HG03457 (cell line): ENCODE measurements around the gene FARS2.

Experiments used
- ATAC-seq: cut with Tn5 transposase; IDR thresholded peaks from one replicate; pipeline ENCODE4 v1.9.1; 2021; ENCODE audit warnings: moderate number of reproducible peaks; ENCODE audit not compliant: unreplicated experiment

The FARS2 gene

DNA sequence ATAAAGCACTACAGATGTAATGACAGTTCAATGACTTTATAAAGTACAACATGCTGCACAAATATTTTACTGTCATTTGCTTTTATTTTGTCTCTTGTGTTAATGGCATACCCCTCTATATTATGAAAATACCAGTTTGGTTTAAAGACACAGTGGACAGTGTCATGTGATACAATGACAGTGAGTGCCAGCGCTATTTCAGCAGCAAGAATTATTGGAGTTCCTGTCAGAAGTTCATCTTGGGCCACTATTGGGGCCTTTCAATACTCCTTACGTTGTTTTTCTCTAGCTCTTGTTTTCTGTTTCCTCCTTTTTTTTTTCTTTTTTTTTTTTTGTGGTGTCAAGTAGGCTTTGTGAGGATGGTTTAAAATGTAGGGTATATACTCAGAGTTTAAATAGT lies 232.5 kb downstream of the FARS2 start:
- ATAC-seq: no peak

DNA sequence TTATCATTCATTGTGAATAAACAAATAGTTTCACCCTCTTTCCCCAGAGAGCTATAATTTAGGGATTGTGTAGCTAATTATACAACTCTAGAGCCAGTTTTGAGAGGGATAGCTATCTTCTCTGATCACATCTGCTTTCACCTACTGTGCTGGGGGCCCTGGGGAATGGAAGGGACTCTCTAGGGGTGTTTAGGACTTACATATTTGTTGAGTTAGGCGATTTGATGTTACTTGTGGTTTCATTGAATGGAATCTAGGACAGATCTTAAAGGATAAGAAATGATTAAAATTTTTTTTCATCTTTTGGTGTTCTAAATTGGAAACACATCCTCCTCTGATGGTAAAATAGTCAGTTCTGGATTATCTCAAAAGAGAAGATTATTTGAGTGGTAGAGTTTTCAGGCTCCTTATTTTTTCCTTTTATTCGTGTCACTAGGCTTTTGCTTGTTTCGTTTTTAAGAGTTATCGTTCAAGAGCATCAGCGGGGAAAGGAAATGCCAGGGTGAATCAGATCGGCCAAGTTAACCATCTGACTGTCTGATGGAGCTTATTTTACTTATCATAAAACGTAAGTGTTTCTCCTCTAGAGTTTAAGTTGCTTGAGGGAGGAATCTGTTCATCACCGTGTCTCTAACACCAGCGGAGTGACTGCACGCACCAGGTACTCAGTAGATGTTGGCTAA lies 236.7 kb downstream of the FARS2 start:
- no peak for ATAC-seq

DNA sequence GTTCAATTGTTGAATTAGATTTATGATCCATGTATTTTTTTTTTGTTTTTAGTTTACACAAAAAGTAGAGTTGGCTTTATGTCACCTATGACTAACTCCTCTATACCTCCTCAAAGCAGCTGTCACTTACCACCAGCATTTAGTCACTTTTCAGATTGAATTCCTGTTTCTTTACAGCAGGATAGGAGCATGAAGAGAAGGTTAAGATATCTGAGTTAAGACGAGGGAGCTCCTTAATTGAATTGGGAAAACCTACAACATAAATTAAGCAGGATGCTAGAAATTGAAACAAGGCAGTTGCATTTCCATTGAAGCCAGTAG lies 237.2 kb downstream of the FARS2 start:
- ATAC-seq: no peak

DNA sequence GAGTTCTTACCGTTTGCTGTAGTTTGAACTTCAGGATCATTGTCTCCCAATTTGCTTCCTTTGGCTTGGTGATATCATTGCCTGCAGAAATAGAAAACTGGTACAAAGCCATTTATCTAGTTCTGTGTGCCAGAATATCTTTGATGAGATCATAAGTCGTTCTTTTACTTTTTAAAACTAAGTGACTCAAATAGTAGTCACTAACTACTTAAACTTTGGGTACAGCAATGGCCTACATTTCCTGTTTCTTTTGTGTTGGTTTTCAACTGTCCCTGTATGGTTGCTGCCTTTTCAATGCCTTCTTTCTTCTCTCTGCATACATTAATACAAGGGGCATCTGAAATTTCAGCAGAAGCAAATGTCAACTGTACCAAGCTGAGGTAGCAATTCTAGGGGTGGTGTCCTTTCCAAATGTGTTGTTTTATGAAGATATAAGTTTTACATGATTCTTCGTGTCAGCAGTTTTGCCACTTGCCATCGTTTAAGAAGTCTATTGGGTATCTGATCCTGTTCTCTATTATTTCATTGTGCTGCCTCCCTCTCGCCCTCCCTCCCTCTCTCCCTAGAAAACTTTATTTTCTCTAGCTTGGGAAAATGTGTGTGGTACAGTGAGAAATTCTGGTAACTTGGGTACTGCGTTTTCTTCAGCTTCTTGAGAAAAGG lies 238.5 kb downstream of the FARS2 start:
- ATAC-seq: no peak

DNA sequence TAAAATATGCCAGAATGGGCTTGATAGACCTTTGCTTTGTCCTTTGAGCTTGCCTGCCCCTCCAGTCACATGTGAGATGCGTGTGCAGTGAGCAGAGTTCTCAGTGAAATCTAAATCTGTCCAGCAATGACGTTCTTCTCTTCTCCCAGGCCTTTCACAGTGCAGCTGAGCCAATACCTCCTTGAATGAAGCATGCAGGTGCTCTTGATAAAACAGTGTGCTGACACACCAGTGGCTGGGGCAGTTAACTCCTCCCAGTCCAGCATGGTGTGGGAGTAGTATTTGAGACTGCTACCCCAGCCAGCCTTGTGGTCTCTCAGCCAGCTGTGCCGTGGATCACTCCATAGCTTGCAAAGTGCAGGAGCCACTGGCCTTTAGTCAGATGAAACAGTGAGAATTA lies 240.5 kb downstream of the FARS2 start:
- no peak for ATAC-seq

DNA sequence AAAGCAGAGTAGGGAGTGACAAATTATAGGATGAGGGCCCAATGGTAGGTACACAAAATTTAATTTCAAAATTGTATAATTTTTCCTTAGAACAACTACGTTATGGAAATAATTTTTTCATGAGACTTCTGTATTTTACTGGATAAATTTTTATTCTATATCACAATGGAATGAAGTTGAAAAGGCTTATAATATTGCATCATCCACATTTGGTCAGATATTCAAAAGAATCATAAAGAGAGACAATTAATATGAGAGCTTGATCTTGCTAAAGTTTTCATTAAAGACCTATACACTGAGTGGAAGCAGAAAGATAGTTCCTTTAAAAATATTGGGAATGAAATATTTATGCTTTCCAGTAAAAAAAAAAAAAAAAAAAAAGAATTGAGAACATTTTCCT lies 242.8 kb downstream of the FARS2 start:
- no peak for ATAC-seq

DNA sequence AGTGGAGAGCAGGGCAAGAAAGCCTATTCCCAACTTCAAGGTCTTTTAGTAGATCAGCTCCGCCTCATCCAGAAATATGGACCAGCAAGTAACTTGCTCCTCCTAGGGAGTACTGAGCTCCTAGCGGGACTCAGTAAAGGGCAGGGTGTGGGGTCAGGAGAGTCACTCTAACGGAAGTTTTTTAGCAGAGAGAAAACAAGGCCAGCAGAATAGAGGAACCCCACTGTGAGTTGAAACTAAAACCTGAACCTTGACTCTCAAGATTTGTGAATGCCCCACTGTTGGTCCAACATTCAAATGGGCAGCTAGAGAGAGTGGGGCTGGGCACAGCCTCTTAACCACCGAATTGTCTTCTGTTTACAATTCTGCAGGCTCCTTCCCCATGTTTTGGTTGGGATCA lies 244.8 kb downstream of the FARS2 start:
- ATAC-seq: peak; percentile 30

DNA sequence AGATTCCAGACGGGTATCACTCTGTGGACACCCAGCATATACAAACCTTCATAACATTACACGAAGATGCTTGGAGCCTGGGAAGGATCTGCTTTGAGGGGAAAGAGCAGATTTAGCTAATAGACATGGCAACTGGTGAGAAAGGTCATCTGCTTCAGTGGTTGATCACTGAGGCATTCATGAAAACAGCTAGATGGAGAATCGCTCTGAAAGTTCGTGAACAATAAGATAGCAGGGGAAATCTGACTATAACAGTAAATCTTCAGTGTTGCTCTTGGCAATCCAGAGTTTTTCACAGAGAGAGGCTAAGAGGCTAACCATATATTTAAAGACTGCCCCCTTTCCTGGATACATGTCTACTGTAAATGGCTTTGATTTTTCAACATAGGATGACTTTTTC lies 245.3 kb downstream of the FARS2 start:
- peak; percentile 4 for ATAC-seq

DNA sequence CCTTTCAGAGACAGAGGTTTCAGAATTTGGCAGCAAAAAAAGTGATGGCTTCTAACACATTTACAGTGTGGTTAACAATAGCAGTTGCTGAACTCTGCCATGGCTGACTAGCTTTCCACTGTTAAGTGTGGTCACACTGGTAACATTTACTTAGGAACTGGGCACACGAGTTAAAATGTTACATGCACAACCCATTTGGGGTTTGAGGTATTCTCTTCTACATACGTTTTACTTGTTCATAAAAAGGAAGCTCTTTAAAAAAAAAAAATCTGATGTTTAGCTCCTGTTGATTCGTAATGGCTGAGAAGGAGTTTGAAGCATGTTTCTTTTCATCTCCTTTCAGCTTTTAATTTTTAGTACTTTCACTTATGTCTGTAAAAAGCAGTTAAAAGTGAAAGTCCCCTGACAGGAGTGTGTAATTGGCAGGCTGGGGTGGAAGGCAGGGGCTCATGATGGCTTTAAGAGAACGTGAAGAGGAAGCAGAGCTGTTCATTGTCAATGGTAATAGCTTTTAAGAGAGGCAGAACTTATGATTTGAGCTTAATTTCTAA lies 245.9 kb downstream of the FARS2 start:
- peak; percentile 78 for ATAC-seq

DNA sequence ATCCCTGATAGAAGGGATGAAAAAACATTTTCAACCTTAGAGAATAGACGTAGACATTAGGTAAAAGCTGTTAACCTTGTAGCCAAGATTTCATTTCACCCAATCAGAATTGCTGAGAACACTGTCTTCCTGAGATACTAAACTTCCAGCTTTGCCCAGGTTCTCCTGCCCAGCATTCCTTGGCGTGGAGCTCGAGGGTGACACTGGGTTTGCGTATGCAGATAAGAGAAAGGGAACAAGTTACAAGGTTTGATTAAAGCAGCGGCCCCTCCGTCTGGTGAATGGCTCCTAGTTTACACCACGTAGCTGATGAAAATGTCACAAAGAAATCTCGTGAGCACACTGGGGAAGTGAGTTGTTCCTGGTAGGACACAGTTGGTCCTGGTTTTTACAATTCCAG lies 247.8 kb downstream of the FARS2 start:
- no peak for ATAC-seq

DNA sequence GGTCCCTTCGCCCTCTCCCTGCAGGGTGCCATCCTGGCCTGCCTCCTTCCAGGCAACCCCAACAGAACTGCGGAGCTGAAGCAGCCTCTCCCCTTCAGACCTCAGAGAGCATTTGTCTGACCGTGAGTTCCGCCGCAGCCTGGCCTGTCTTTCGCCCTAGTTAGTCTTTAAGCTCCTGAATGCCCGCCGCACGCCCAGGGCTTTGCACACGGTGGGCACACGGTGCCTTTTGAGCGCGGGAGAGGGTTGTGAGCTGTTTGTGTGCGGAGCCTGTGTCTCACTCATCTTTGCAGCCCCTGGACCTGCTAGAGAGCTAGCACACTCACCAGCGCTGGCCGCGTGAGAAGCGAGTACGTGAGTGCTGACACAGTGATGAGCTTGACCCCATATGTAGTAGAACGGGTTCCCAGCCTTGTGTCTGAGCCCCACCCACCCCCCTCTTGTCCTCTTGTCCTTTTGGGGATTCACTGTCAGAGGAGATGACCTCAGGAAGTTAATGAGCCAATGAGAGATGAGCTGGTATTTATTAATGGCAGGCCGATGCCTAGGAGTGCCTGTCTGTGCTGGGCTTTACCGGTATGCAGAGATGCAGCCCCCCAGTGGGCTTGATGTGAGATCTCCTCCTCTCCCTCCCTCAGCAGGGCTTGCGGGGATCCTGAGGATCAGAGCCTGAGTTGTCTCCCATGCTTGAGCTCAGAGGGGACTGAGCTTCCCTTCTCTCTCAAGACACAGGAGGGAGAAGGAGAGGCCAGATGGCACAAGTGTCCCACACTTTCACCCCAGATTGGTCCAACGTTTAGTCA lies 249.2 kb downstream of the FARS2 start:
- ATAC-seq: no peak

DNA sequence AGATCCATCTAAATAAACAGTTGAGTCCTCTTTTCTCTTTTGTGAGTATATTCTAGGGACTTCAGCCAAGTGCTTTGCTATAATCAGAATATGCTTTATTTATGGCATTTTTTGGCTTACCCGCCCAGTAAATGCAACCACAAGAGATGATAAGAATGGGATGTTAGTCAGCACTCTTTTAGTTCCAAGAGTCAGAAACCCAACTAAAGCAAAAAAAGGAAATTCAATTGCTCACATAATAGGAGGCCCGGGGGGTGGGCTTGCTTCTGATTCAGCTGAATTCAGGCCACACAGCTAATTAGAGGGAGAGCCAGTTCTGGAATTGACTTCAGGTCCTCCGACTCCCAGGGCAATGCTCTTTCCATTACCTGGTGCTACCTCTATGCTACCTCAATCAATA lies 250.6 kb downstream of the FARS2 start:
- ATAC-seq: no peak

DNA sequence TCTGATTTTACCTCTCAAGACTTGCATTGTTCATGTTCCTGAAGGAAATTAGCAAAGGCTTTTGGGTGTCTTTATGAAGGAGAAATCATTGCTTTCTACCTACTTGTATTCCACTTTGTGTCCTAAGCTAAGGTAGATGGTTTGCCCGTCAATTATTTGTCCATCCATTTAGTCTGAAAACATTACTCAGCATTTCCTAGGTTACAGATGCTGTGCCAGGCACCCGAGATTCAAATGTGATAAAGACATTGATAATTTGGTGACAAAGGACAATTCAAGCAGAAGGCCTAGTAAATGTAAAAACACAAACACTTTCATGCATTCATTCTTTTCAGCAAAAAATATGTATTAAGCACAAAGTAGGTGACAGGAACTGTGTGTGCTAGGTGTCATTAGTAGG lies 251.1 kb downstream of the FARS2 start:
- ATAC-seq: no peak

DNA sequence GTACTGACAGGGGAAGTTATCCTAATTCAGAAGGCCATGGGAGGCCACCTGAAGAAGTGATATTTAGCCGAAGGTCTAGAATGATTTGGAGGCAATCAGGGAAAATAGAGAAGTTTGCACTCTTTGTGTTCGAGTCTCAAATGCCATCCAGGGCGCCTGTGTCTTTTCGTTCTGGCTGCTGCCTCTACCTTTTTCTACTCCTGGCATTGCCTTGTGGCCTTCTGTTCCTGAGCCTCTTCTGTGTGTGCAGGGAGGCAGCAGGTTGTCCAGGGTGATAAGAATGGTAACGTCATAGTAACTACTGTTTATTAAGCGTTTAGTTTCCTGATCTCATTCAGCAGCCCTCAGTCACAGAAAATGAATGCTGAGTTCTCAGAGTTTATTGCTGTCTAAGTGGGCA lies 252.1 kb downstream of the FARS2 start:
- ATAC-seq: no peak

DNA sequence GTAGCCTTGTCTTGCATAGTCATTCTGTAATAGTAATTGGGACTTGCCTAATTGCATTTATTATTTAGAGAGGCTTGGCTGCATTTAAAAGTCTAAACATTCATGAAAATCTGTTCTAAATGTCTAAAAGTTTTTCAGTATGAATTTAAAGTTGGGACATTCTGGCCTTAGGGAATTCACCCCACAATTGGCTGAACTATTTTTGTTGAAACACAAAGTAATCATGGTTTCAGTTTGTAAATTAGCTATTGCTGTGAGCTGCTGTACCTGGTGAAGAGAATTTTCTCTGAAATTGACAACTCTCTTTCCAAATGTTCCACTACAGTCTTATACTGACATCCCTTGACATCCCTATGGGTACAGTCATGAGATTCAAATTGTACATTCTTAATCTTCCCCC lies 253.0 kb downstream of the FARS2 start:
- no peak for ATAC-seq

DNA sequence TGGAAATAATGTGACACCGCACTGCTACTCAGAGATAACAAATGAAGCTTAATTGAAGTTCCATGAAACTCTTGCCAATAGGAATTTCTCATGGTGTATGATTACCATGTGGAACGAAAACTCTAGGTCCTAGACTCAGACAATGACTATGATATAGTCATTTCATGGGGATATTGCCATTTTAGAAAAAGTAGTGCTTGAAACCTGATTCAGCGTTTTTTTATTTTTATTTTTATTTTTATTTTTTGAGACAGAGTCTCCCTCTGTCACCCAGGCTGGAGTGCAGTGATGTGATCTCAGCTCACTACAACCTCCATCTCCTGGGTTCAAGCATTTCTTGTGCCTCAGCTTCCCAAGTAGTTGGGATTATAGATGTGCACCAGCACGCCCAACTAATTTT lies 253.9 kb downstream of the FARS2 start:
- ATAC-seq: no peak

DNA sequence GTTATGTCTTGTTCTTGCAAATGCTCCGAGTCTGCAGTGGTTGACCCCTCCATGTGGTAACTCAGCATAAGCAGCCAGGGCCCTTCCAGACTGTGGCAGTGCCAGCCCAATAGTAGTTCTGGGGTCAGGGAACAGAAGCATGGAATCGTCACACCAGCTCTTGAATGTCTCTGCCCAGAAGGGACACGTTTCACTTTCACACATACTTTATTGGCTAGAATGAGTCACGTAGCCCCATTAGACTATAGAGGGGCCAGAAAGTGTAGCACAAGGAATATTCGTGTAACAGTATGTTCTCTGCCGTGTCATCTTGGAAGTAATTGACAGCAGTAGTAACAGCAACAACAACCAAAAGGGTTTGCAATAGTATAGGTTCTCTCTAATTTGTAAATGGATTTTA lies 254.7 kb downstream of the FARS2 start:
- no peak for ATAC-seq

DNA sequence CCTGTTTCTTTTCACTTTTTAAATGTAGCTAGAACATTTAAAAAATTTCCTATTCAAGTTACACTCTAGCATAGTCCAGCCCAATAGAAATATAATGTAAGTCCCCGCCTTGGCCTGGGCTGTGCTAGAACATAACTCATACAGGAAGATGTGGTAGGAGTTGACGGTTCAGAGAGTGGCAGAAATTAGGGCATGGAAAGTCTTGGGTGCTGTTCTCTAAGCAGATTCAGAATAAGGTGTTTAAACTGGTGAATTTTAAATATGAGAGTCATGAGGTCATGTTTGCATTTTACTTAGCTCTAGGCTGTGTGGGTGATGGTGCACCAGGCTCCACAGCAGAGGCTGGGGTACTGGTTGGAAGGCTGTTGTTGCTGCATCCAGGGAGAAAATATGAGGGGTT lies 256.5 kb downstream of the FARS2 start:
- no peak for ATAC-seq

DNA sequence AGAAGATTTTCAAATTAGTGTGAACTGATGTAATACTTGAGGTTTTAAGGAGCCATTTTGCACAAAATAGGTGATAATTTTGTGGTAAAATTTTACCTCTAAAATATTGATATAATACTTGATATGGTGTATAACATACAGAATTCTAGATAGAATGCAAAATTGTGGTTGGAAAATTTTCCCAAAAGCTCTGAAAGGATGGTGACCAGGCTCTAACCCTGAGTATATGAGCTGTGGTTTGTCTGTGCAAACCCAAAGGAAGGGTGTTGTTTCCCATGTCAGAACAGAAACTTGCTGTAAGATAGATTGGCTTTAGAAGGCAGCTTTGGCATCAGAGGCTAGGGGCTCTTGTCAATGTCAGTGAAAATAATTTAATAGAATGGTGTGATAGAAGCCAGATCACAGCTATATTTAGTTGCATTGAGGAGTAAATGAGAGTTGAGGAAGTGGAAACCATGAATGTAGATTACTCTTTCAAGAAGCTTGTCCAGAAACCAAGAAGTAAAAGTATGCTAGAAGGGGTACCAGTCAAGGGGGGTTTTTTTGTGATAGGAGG lies 257.7 kb downstream of the FARS2 start:
- no peak for ATAC-seq

DNA sequence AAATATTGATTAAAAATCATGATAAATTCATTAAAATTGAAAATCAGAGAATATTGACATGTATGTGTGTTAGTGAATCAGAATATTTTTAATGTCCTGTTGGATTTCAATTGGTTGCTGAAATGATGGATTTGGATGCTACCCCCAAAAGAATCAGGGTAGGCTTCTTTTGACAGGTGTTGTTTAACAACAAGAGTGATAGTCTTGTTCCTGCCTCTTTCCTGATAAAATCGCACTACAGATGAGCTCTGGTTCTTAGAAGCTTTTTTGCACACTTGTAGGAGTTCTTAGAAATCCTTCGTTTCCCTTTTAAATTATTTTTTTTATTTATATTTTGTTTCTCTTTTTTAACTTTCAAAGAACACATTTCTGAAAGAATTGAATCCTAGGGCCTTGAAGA lies 259.5 kb downstream of the FARS2 start:
- no peak for ATAC-seq

DNA sequence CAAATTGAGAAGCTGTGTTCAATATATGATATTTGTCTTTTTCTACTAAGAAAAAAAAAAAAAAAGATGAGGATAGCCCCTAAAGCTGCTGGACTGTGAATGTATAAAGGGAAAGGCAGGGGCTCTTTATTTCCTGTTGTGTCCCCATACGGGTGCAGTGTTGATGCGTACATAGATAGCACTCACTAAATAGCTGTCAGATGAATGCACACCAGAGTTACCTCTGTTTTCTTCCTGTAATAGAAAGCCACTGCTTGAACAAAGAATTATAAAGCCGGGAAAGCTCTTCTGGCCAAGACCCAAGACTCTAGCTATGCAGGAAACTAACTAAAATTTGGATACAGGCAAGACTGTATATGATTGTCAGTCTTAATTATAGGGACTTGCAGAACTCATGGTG lies 260.0 kb downstream of the FARS2 start:
- ATAC-seq: no peak

DNA sequence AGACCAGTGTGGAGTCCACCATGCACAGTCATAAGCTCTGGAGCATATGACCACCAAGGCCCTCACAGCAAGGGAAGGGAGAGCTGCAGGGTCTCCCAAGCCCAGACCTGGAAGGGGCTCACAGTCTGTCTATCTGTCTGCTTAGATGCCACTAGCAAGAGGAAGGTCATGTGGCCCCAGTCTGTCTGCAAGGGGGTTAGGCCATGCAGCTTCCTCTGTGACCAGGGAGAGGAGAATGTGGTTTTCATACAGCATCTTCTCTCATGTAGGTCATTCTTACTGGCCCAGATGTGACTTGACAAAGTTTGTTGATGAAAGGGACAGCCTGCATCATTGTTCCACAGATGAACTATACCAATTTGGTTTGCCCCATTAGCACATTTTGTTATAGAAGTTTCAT lies 260.8 kb downstream of the FARS2 start:
- ATAC-seq: no peak
